ENCODE measurements around the gene VAV2. TPM values are rescaled to one million over a fixed set of nuclear protein-coding genes. Genes with fewer than 3 reads are reported as not detected.

VAV2 gene
- total RNA-seq, 3 donors from 2014 or later: 29.4 to 34.8 (median 34.5) TPM

- no peak for DNase-seq
- no peak for ATAC-seq
- H3K4me1 ChIP-seq (ENCODE audit: low read depth): peaks cover 6% of the 10 kb centered on the region
- intact Hi-C loops (cut with DNase I, micrococcal nuclease): no loop called here
- no peak overlapping the region for H3K4me3 ChIP-seq
- TF ChIP-seq CTCF (IDR thresholded peaks at IDR 0.05): no peak
- H3K9me3 ChIP-seq: no peaks in the 10 kb centered on the region
- peaks cover 3% of the 10 kb centered on the region for H3K36me3 ChIP-seq (ENCODE audit: low read depth)
Observed at GRCh38 chr9:134028575-134029247, 36.6 kb upstream of the VAV2 start.

GRCh38 chr9:134028076-134028475, 36.0 kb upstream of the VAV2 start:
- no peak for ATAC-seq
- Histone ChIP-seq H3K9me3 (no peaks in the 10 kb centered on the region), H3K36me3 (ENCODE audit: low read depth) (peaks cover 3% of the 10 kb centered on the region), H3K4me1 (ENCODE audit: low read depth) (peaks cover 6% of the 10 kb centered on the region), H3K4me3 (no peak overlapping the region)
- intact Hi-C loops (cut with DNase I, micrococcal nuclease): no loop called here
- TF ChIP-seq CTCF (IDR thresholded peaks at IDR 0.05): no peak
- DNase-seq: no peak

- TF ChIP-seq CTCF (IDR thresholded peaks at IDR 0.05): no peak
- intact Hi-C loops (cut with DNase I, micrococcal nuclease): no loop called here
- DNase-seq (no peak), ATAC-seq (no peak)
- Histone ChIP-seq H3K36me3 (ENCODE audit: low read depth) (peaks cover 3% of the 10 kb centered on the region), H3K9me3 (no peaks in the 10 kb centered on the region), H3K4me1 (ENCODE audit: low read depth) (peaks cover 6% of the 10 kb centered on the region), H3K4me3 (no peak overlapping the region)
Observed at GRCh38 chr9:134027561-134027960, 35.4 kb upstream of the VAV2 start.

- Histone ChIP-seq H3K9me3 (no peaks in the 10 kb centered on the region), H3K4me1 (ENCODE audit: low read depth) (peaks cover 6% of the 10 kb centered on the region), H3K36me3 (ENCODE audit: low read depth) (peaks cover 3% of the 10 kb centered on the region), H3K4me3 (no peak overlapping the region)
- TF ChIP-seq CTCF (IDR thresholded peaks at IDR 0.05): no peak
- DNase-seq (no peak), ATAC-seq (no peak)
- intact Hi-C loops (cut with DNase I, micrococcal nuclease): no loop called here
Observed at GRCh38 chr9:134026981-134027380, 34.9 kb upstream of the VAV2 start.

- Histone ChIP-seq H3K36me3 (ENCODE audit: low read depth) (no peaks in the 10 kb centered on the region), H3K4me3 (no peak overlapping the region), H3K4me1 (ENCODE audit: low read depth) (peaks cover 6% of the 10 kb centered on the region), H3K9me3 (no peaks in the 10 kb centered on the region)
- intact Hi-C loops (cut with DNase I, micrococcal nuclease): no loop called here
- peak; percentile 37 to 71 (median 52) for DNase-seq
- no peak for TF ChIP-seq CTCF (IDR thresholded peaks at IDR 0.05)
- ATAC-seq: no peak
Observed at GRCh38 chr9:134026581-134026980, 34.5 kb upstream of the VAV2 start.
